UCSD-AML1 (cell line): ENCODE measurements around the gene EFHB.
"Not testable (repeated sequence)": the region's sequence is repeated elsewhere in the genome, so short reads cannot be mapped to it uniquely, and the experiment has no call there.

Source experiments
- DNase-seq: peaks from one replicate; lab custom pipeline; 2025; ENCODE audit not compliant: unreplicated experiment; lab: John Stamatoyannopoulos, UW

EFHB gene

DNA sequence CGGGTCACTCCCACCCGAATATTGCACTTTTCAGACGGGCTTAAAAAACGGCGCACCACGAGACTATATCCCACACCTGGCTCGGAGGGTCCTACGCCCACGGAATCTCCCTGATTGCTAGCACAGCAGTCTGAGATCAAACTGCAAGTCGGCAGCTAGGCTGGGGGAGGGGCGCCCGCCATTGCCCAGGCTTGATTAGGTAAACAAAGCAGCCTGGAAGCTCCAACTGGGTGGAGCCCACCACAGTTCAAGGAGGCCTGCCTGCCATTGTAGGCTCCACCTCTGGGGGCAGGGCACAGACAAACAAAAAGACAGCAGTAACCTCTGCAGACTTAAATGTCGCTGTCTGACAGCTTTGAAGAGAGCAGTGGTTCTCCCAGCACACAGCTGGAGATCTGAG lies 78.7 kb downstream of the EFHB start:
- not testable (repeated sequence) for DNase-seq

DNA sequence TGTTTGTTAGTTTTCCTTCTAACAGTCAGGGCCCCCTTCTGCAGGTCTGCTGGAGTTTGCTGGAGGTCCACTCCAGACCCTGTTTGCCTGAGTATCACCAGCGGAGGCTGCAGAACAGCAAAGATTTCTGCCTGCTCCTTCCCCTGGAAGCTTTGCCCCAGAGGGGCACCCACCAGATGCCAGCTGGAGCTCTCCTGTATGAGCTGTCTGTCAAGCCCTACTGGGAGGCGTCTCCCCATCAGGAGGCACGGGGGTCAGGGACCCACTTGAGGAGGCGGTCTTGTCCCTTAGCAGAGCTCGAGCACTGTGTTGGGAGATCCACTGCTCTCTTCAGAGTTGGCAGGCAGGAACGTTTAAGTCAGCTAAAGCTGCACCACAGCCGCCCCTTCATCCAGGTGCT lies 87.4 kb downstream of the EFHB start:
- not testable (repeated sequence) for DNase-seq
